Endothelial cell of umbilical vein (primary cell): ENCODE data around the gene GPR150. TPM values are rescaled to one million over a fixed set of nuclear protein-coding genes. Genes with fewer than 3 reads are reported as not detected.

Experiments used
- BruUV-seq: library from RNA; stranded (reverse); fragments of 400-500 nt; replicated peaks from 2 replicates; lab custom pipeline; 2021; lab: Mats Ljungman, UMichigan
- CTCF ChIA-PET: fragments of 300-600, 350-600 bp; sonication (Branson Sonifier 250); formaldehyde crosslinking; loops from one replicate; lab custom pipeline; 2021; ENCODE audit warnings: antibody characterized with exemption, inconsistent platforms; lab: Charles Lee
- POLR2A ChIA-PET: fragments of 300-600, 350-600 bp; sonication (Branson Sonifier 250); formaldehyde crosslinking; loops from one replicate; lab custom pipeline; 2021; ENCODE audit warnings: antibody characterized with exemption, inconsistent platforms; lab: Charles Lee
- DNase-seq: peaks from one replicate; pipeline ENCODE4 v3.0.0-alpha.2; 2011; ENCODE audit warnings: low read depth, low spot score
- FAIRE-seq: peaks from 2 replicates; lab custom pipeline; 2011; peaks lifted over from hg19 to GRCh38; lab: Jason Lieb, UNC
- H2AFZ ChIP-seq: 2 replicates; pipeline ENCODE4 v1.6.0; 2012; ENCODE audit warnings: low read depth, low read length, control low read depth, inconsistent platforms
- H3K27ac ChIP-seq: 2 replicates; pipeline ENCODE4 v1.5.1; 2011; ENCODE audit warnings: low read depth, mild to moderate bottlenecking, control low read depth, low read length, moderate library complexity; ENCODE audit not compliant: insufficient read depth
- H3K27me3 ChIP-seq, 2 experiments: 2 replicates each; pipeline versions ENCODE4 v1.6.0 to v1.6.1; 2011; ENCODE audit warnings: low read length in 2 of 2, mixed read lengths in 1 of 2; ENCODE audit not compliant: control insufficient read depth in 2 of 2, insufficient read depth in 2 of 2
- H3K36me3 ChIP-seq, 2 experiments: 2 replicates in 1 of 2; 3 replicates in 1 of 2; pipeline ENCODE4 v1.5.1; 2011; ENCODE audit warnings: low read length in 2 of 2, mild to moderate bottlenecking in 1 of 2, moderate library complexity in 1 of 2; ENCODE audit not compliant: control insufficient read depth in 2 of 2, insufficient read depth in 2 of 2; ENCODE audit errors: extremely low read depth in 1 of 2
- H3K4me1 ChIP-seq: 3 replicates; pipeline ENCODE4 v1.5.1; 2011; ENCODE audit warnings: mild to moderate bottlenecking, low read length; ENCODE audit not compliant: control insufficient read depth, insufficient read depth; ENCODE audit errors: extremely low read depth
- H3K4me2 ChIP-seq: 2 replicates; pipeline ENCODE4 v1.6.1; 2011; ENCODE audit warnings: low read length, control low read depth, mixed read lengths; ENCODE audit not compliant: insufficient read depth
- H3K4me3 ChIP-seq, 3 experiments: fragments of 200-600 bp in 1 of 3; sonication (generic), shearing (Covaris generic) in 1 of 3; replicated peaks in 1 of 3; 2 replicates each; pipeline ENCODE4 v1.5.1; 2011 to 2016; ENCODE audit warnings: control low read depth in 3 of 3, low read length in 3 of 3, mild to moderate bottlenecking in 2 of 3, inconsistent platforms in 1 of 3, low read depth in 1 of 3, moderate library complexity in 1 of 3; ENCODE audit not compliant: insufficient read depth in 1 of 3
- H3K79me2 ChIP-seq: 2 replicates; pipeline ENCODE4 v1.6.0; 2012; ENCODE audit warnings: low read length, inconsistent platforms; ENCODE audit not compliant: control insufficient read depth, insufficient read depth
- H3K9ac ChIP-seq: replicated peaks from 2 replicates; pipeline ENCODE3; 2011; ENCODE audit warnings: low read length, control low read depth; ENCODE audit not compliant: insufficient read depth; ENCODE audit errors: extremely low read depth
- H3K9me1 ChIP-seq: replicated peaks from 3 replicates; pipeline ENCODE4 v1.6.0; 2011; ENCODE audit warnings: mild to moderate bottlenecking, low read length; ENCODE audit not compliant: control insufficient read depth, insufficient read depth; ENCODE audit errors: extremely low read depth
- H3K9me3 ChIP-seq: replicated peaks from 2 replicates; pipeline ENCODE4 v1.5.1; 2012; ENCODE audit warnings: low read length, inconsistent platforms; ENCODE audit not compliant: control insufficient read depth, insufficient read depth
- H4K20me1 ChIP-seq: replicated peaks from 2 replicates; pipeline ENCODE3; 2011; ENCODE audit warnings: mild to moderate bottlenecking, low read length; ENCODE audit not compliant: control insufficient read depth, insufficient read depth; ENCODE audit errors: extremely low read depth
- CTCF ChIP-seq, 2 donors: IDR thresholded peaks; 1 replicate in 1 of 2; 2 replicates in 1 of 2; pipeline ENCODE4 v1.5.1; 2011; ENCODE audit warnings: low read length in 2 of 2, mild to moderate bottlenecking in 2 of 2, moderate library complexity in 2 of 2, control low read depth in 1 of 2, inconsistent platforms in 1 of 2, low read depth in 1 of 2; ENCODE audit not compliant: insufficient read depth in 1 of 2; ENCODE audit errors: extremely low read depth in 1 of 2
- EZH2 ChIP-seq: IDR thresholded peaks from 2 replicates; pipeline ENCODE4 v1.6.1; 2012; ENCODE audit warnings: borderline replicate concordance, low read depth, mild to moderate bottlenecking, moderate library complexity, low read length, inconsistent platforms; ENCODE audit not compliant: severe bottlenecking
- FOS ChIP-seq: IDR thresholded peaks from 2 replicates; pipeline ENCODE4 v1.6.1; 2011; ENCODE audit warnings: mild to moderate bottlenecking, low read length, moderate library complexity, borderline replicate concordance; ENCODE audit not compliant: insufficient read depth
- GATA2 ChIP-seq: IDR thresholded peaks from 2 replicates; pipeline ENCODE4 v1.7.0; 2011; ENCODE audit warnings: low read depth, mild to moderate bottlenecking, moderate library complexity, mixed read lengths, low read length; ENCODE audit not compliant: insufficient read length, insufficient read depth
- JUN ChIP-seq: IDR thresholded peaks from 2 replicates; pipeline ENCODE4 v1.6.1; 2011; ENCODE audit warnings: borderline replicate concordance, low read depth; ENCODE audit not compliant: insufficient read length, insufficient read depth
- MAX ChIP-seq: IDR thresholded peaks from 2 replicates; pipeline ENCODE4 v1.6.1; 2011; ENCODE audit not compliant: insufficient read depth, insufficient read length
- MYC ChIP-seq: IDR thresholded peaks from one replicate; pipeline ENCODE4 v1.6.1; 2011; ENCODE audit warnings: mild to moderate bottlenecking, low read depth, low read length
- POLR2A ChIP-seq: IDR thresholded peaks from 2 replicates; pipeline ENCODE4 v1.6.1; 2012; ENCODE audit warnings: low read depth, mild to moderate bottlenecking, control low read depth, low read length
- POLR2AphosphoS5 ChIP-seq: IDR thresholded peaks from 2 replicates; pipeline ENCODE4 v1.6.1; 2012; ENCODE audit warnings: low read depth, mild to moderate bottlenecking, control low read depth, low read length, moderate library complexity; ENCODE audit not compliant: insufficient read depth
- dilution Hi-C: fragments of 300-500 bp; cut with MboI; formaldehyde crosslinking; loops from one replicate; pipeline ENCODE4 v1.15.0; 2019; ENCODE audit warnings: low sequenced_read_pairs; ENCODE audit not compliant: extremely low pct_ligation_motif_present
- intact Hi-C: fragments of 100-400 bp; cut with micrococcal nuclease; formaldehyde crosslinking; loops from one replicate; pipeline ENCODE4 v1.10.0; 2022
- polyA plus RNA-seq, 4 experiments: library from polyadenylated mRNA; depleted of rRNA in 3 of 4; stranded (reverse) in 3 of 4; unstranded in 1 of 4; fragments of >200 nt; gene quantifications; 2 replicates each; pipeline versions ENCODE4 v1.2.1 to v1.2.3, GENCODE V29; 2011 to 2012; ENCODE audit warnings: missing spikeins in 1 of 4
- total RNA-seq: library from RNA; stranded (reverse); gene quantifications from 2 replicates; pipeline ENCODE4 v1.2.3, GENCODE V29; 2021

The GPR150 gene
- total and polyA plus RNA-seq, 2 donors (not counting 3 experiments of a cell fraction or from before 2014, with no cell fraction given), result 0.28 to 0.31 TPM

DNA sequence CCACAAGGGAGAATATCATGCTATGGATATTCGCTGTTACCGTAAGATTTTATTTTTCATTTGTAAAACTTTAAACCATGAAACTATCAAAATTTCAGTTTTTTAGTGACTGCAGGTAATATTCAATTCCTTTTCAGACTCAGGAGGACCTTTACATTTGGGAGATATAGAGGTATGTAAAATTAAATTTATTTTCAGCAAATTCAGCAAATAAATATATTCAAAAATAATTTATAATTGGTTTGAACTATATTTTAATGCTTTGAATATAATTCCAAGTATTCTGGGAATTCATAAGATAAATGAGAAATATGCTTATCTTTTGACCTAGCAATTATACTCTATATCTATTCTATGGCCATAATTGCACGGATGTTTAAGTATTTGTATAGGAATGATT, 34.3 kb downstream of the GPR150 start:
- no TSS peak for BruUV-seq
- dilution Hi-C loops (no loop called here), intact Hi-C loops (no loop called here)
- H3K9me1 ChIP-seq, result peaks cover 2% of the 10 kb centered on the region
- no peak for TF ChIP-seq POLR2AphosphoS5
- TF ChIP-seq MYC, result no peak
- no peak for TF ChIP-seq JUN
- no peak for TF ChIP-seq GATA2
- no peak for TF ChIP-seq POLR2A
- no peak for TF ChIP-seq EZH2
- TF ChIP-seq CTCF (IDR thresholded peaks at IDR 0.05; ENCODE audit: extremely low read depth in 1 of 2, insufficient read depth in 1 of 2, low read depth in 1 of 2, low read length in 2 of 2), result no peak
- no peak for TF ChIP-seq MAX
- no peak for TF ChIP-seq FOS
- H3K27me3 ChIP-seq, result no peaks in the 10 kb centered on the region
- H3K9me3 ChIP-seq, result no peaks in the 10 kb centered on the region
- no peaks in the 10 kb centered on the region for H3K4me1 ChIP-seq
- H4K20me1 ChIP-seq, result no peaks in the 10 kb centered on the region
- H2AFZ ChIP-seq, result no peak overlapping the region
- ChIA-PET POLR2A (no interaction called here), CTCF (interaction anchor here (1.5 to 1.8 kb wide), 2 partner anchors 7 to 127 kb away, joined by 5 to 10 read pairs; partner anchors contain the start of gene RFESD)
- no peak overlapping the region for H3K27ac ChIP-seq
- no peaks in the 10 kb centered on the region for H3K79me2 ChIP-seq
- FAIRE-seq (no peak), DNase-seq (no peak)
- no peak overlapping the region for H3K4me2 ChIP-seq
- H3K36me3 ChIP-seq, result no peaks in the 10 kb centered on the region
- no peak overlapping the region for H3K4me3 ChIP-seq
- H3K9ac ChIP-seq, result no peak overlapping the region
